Endothelial cell of umbilical vein (primary cell): ENCODE measurements around the gene NSD1. TPM values are rescaled to one million over a fixed set of nuclear protein-coding genes. Genes with fewer than 3 reads are reported as not detected.

Source experiments
- BruUV-seq: library from RNA; stranded (reverse); fragments of 400-500 nt; replicated peaks from 2 replicates; lab custom pipeline; 2021; lab: Mats Ljungman, UMichigan
- CTCF ChIA-PET: fragments of 300-600, 350-600 bp; sonication (Branson Sonifier 250); formaldehyde crosslinking; loops from one replicate; lab custom pipeline; 2021; ENCODE audit warnings: antibody characterized with exemption, inconsistent platforms; lab: Charles Lee
- POLR2A ChIA-PET: fragments of 300-600, 350-600 bp; sonication (Branson Sonifier 250); formaldehyde crosslinking; loops from one replicate; lab custom pipeline; 2021; ENCODE audit warnings: antibody characterized with exemption, inconsistent platforms; lab: Charles Lee
- DNase-seq: peaks from one replicate; pipeline ENCODE4 v3.0.0-alpha.2; 2011; ENCODE audit warnings: low read depth, low spot score
- FAIRE-seq: peaks from 2 replicates; lab custom pipeline; 2011; peaks lifted over from hg19 to GRCh38; lab: Jason Lieb, UNC
- H2AFZ ChIP-seq: 2 replicates; pipeline ENCODE4 v1.6.0; 2012; ENCODE audit warnings: low read depth, low read length, control low read depth, inconsistent platforms
- H3K27ac ChIP-seq: 2 replicates; pipeline ENCODE4 v1.5.1; 2011; ENCODE audit warnings: low read depth, mild to moderate bottlenecking, control low read depth, low read length, moderate library complexity; ENCODE audit not compliant: insufficient read depth
- H3K27me3 ChIP-seq, 2 experiments: 2 replicates each; pipeline versions ENCODE4 v1.6.0 to v1.6.1; 2011; ENCODE audit warnings: low read length in 2 of 2, mixed read lengths in 1 of 2; ENCODE audit not compliant: control insufficient read depth in 2 of 2, insufficient read depth in 2 of 2
- H3K36me3 ChIP-seq, 2 experiments: 2 replicates in 1 of 2; 3 replicates in 1 of 2; pipeline ENCODE4 v1.5.1; 2011; ENCODE audit warnings: low read length in 2 of 2, mild to moderate bottlenecking in 1 of 2, moderate library complexity in 1 of 2; ENCODE audit not compliant: control insufficient read depth in 2 of 2, insufficient read depth in 2 of 2; ENCODE audit errors: extremely low read depth in 1 of 2
- H3K4me1 ChIP-seq: 3 replicates; pipeline ENCODE4 v1.5.1; 2011; ENCODE audit warnings: mild to moderate bottlenecking, low read length; ENCODE audit not compliant: control insufficient read depth, insufficient read depth; ENCODE audit errors: extremely low read depth
- H3K4me2 ChIP-seq: 2 replicates; pipeline ENCODE4 v1.6.1; 2011; ENCODE audit warnings: low read length, control low read depth, mixed read lengths; ENCODE audit not compliant: insufficient read depth
- H3K4me3 ChIP-seq, 3 experiments: fragments of 200-600 bp in 1 of 3; sonication (generic), shearing (Covaris generic) in 1 of 3; replicated peaks in 1 of 3; 2 replicates each; pipeline ENCODE4 v1.5.1; 2011 to 2016; ENCODE audit warnings: control low read depth in 3 of 3, low read length in 3 of 3, mild to moderate bottlenecking in 2 of 3, inconsistent platforms in 1 of 3, low read depth in 1 of 3, moderate library complexity in 1 of 3; ENCODE audit not compliant: insufficient read depth in 1 of 3
- H3K79me2 ChIP-seq: 2 replicates; pipeline ENCODE4 v1.6.0; 2012; ENCODE audit warnings: low read length, inconsistent platforms; ENCODE audit not compliant: control insufficient read depth, insufficient read depth
- H3K9ac ChIP-seq: replicated peaks from 2 replicates; pipeline ENCODE3; 2011; ENCODE audit warnings: low read length, control low read depth; ENCODE audit not compliant: insufficient read depth; ENCODE audit errors: extremely low read depth
- H3K9me1 ChIP-seq: replicated peaks from 3 replicates; pipeline ENCODE4 v1.6.0; 2011; ENCODE audit warnings: mild to moderate bottlenecking, low read length; ENCODE audit not compliant: control insufficient read depth, insufficient read depth; ENCODE audit errors: extremely low read depth
- H3K9me3 ChIP-seq: replicated peaks from 2 replicates; pipeline ENCODE4 v1.5.1; 2012; ENCODE audit warnings: low read length, inconsistent platforms; ENCODE audit not compliant: control insufficient read depth, insufficient read depth
- H4K20me1 ChIP-seq: replicated peaks from 2 replicates; pipeline ENCODE3; 2011; ENCODE audit warnings: mild to moderate bottlenecking, low read length; ENCODE audit not compliant: control insufficient read depth, insufficient read depth; ENCODE audit errors: extremely low read depth
- CTCF ChIP-seq, 2 donors: IDR thresholded peaks; 1 replicate in 1 of 2; 2 replicates in 1 of 2; pipeline ENCODE4 v1.5.1; 2011; ENCODE audit warnings: low read length in 2 of 2, mild to moderate bottlenecking in 2 of 2, moderate library complexity in 2 of 2, control low read depth in 1 of 2, inconsistent platforms in 1 of 2, low read depth in 1 of 2; ENCODE audit not compliant: insufficient read depth in 1 of 2; ENCODE audit errors: extremely low read depth in 1 of 2
- EZH2 ChIP-seq: IDR thresholded peaks from 2 replicates; pipeline ENCODE4 v1.6.1; 2012; ENCODE audit warnings: borderline replicate concordance, low read depth, mild to moderate bottlenecking, moderate library complexity, low read length, inconsistent platforms; ENCODE audit not compliant: severe bottlenecking
- FOS ChIP-seq: IDR thresholded peaks from 2 replicates; pipeline ENCODE4 v1.6.1; 2011; ENCODE audit warnings: mild to moderate bottlenecking, low read length, moderate library complexity, borderline replicate concordance; ENCODE audit not compliant: insufficient read depth
- GATA2 ChIP-seq: IDR thresholded peaks from 2 replicates; pipeline ENCODE4 v1.7.0; 2011; ENCODE audit warnings: low read depth, mild to moderate bottlenecking, moderate library complexity, mixed read lengths, low read length; ENCODE audit not compliant: insufficient read length, insufficient read depth
- JUN ChIP-seq: IDR thresholded peaks from 2 replicates; pipeline ENCODE4 v1.6.1; 2011; ENCODE audit warnings: borderline replicate concordance, low read depth; ENCODE audit not compliant: insufficient read length, insufficient read depth
- MYC ChIP-seq: IDR thresholded peaks from one replicate; pipeline ENCODE4 v1.6.1; 2011; ENCODE audit warnings: mild to moderate bottlenecking, low read depth, low read length
- POLR2A ChIP-seq: IDR thresholded peaks from 2 replicates; pipeline ENCODE4 v1.6.1; 2012; ENCODE audit warnings: low read depth, mild to moderate bottlenecking, control low read depth, low read length
- POLR2AphosphoS5 ChIP-seq: IDR thresholded peaks from 2 replicates; pipeline ENCODE4 v1.6.1; 2012; ENCODE audit warnings: low read depth, mild to moderate bottlenecking, control low read depth, low read length, moderate library complexity; ENCODE audit not compliant: insufficient read depth
- dilution Hi-C: fragments of 300-500 bp; cut with MboI; formaldehyde crosslinking; loops from one replicate; pipeline ENCODE4 v1.15.0; 2019; ENCODE audit warnings: low sequenced_read_pairs; ENCODE audit not compliant: extremely low pct_ligation_motif_present
- intact Hi-C: fragments of 100-400 bp; cut with micrococcal nuclease; formaldehyde crosslinking; loops from one replicate; pipeline ENCODE4 v1.10.0; 2022
- polyA plus RNA-seq, 4 experiments: library from polyadenylated mRNA; depleted of rRNA in 3 of 4; stranded (reverse) in 3 of 4; unstranded in 1 of 4; fragments of >200 nt; gene quantifications; 2 replicates each; pipeline versions ENCODE4 v1.2.1 to v1.2.3, GENCODE V29; 2011 to 2012; ENCODE audit warnings: missing spikeins in 1 of 4
- total RNA-seq: library from RNA; stranded (reverse); gene quantifications from 2 replicates; pipeline ENCODE4 v1.2.3, GENCODE V29; 2021
- TF ChIP-seq, protein P1 (sequence below): IDR thresholded peaks from 2 replicates; pipeline ENCODE4 v1.6.1; 2011; ENCODE audit not compliant: insufficient read depth, insufficient read length

The NSD1 gene
- total and polyA plus RNA-seq, 2 donors (not counting 3 experiments of a cell fraction or from before 2014, with no cell fraction given), result 14.4 to 90.4 TPM

GRCh38 chr5:177162379-177162778 lies 28.8 kb downstream of the NSD1 start:
- Histone ChIP-seq H3K9me3 (no peaks in the 10 kb centered on the region), H3K79me2 (peaks cover 66% of the 10 kb centered on the region), H3K27me3 (no peaks in the 10 kb centered on the region), H3K36me3 (no peaks in the 10 kb centered on the region), H3K27ac (no peak overlapping the region), H2AFZ (no peak overlapping the region), H3K9ac (no peak overlapping the region), H3K4me2 (no peak overlapping the region), H3K4me1 (no peaks in the 10 kb centered on the region), H4K20me1 (no peaks in the 10 kb centered on the region), H3K4me3 (no peak overlapping the region), H3K9me1 (no peaks in the 10 kb centered on the region)
- BruUV-seq, result no TSS peak
- dilution Hi-C loops (no loop called here), intact Hi-C loops (no loop called here)
- TF ChIP-seq CTCF (IDR thresholded peaks at IDR 0.05; ENCODE audit: extremely low read depth in 1 of 2, insufficient read depth in 1 of 2, low read depth in 1 of 2, low read length in 2 of 2) (no peak), MYC (no peak), JUN (no peak), POLR2AphosphoS5 (no peak), GATA2 (no peak), POLR2A (no peak), FOS (no peak), EZH2 (no peak)
- TF ChIP-seq, protein P1, sequence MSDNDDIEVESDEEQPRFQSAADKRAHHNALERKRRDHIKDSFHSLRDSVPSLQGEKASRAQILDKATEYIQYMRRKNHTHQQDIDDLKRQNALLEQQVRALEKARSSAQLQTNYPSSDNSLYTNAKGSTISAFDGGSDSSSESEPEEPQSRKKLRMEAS, result no peak
- FAIRE-seq, result no peak
- DNase-seq, result no peak
- ChIA-PET CTCF (no interaction called here), POLR2A (no interaction called here)
